ENCODE results near the gene NAPSA. TPM values are rescaled to one million over a fixed set of nuclear protein-coding genes. Genes with fewer than 3 reads are reported as not detected.
"Not testable (repeated sequence)": the region's sequence is repeated elsewhere in the genome, so short reads cannot be mapped to it uniquely, and the experiment has no call there.

Gene NAPSA
- total RNA-seq, 1 experiment from 2014 or later, result not detected

GRCh38 chr19:50393589-50393988, 28.1 kb upstream of the NAPSA start:
- no peak for DNase-seq (ENCODE audit: low read depth in 1 of 2, low spot score in 2 of 2)
- Histone ChIP-seq H3K27me3 (replicated peaks) (no peaks in the 10 kb centered on the region), H3K4me3 (no peak overlapping the region), H3K9me3 (replicated peaks) (no peaks in the 10 kb centered on the region), H3K27ac (no peak overlapping the region), H3K36me3 (peaks cover 7% of the 10 kb centered on the region), H3K4me1 (replicated peaks) (no peaks in the 10 kb centered on the region)

- DNase-seq (ENCODE audit: low read depth in 1 of 2, low spot score in 2 of 2), result no peak
- Histone ChIP-seq H3K36me3 (peaks cover 15% of the 10 kb centered on the region), H3K27ac (no peak overlapping the region), H3K9me3 (replicated peaks) (no peaks in the 10 kb centered on the region), H3K27me3 (replicated peaks) (no peaks in the 10 kb centered on the region), H3K4me3 (no peak overlapping the region), H3K4me1 (replicated peaks) (no peaks in the 10 kb centered on the region)
Measured at GRCh38 chr19:50392759-50393158, 27.3 kb upstream of the NAPSA start.

GRCh38 chr19:50390952-50391351, 25.5 kb upstream of the NAPSA start:
- H3K4me3 ChIP-seq; H3K27me3 ChIP-seq (replicated peaks); H3K9me3 ChIP-seq (replicated peaks); DNase-seq (ENCODE audit: low read depth in 1 of 2, low spot score in 2 of 2); H3K27ac ChIP-seq; H3K4me1 ChIP-seq (replicated peaks): not testable (repeated sequence)
- H3K36me3 ChIP-seq, result peaks cover 32% of the 10 kb centered on the region

- H3K27ac ChIP-seq; H3K27me3 ChIP-seq (replicated peaks); H3K4me1 ChIP-seq (replicated peaks); DNase-seq (ENCODE audit: low read depth in 1 of 2, low spot score in 2 of 2); H3K4me3 ChIP-seq; H3K9me3 ChIP-seq (replicated peaks): not testable (repeated sequence)
- H3K36me3 ChIP-seq, result peaks cover 32% of the 10 kb centered on the region
Measured at GRCh38 chr19:50390295-50390694, 24.9 kb upstream of the NAPSA start.

- H3K4me1 ChIP-seq (replicated peaks), result peaks cover 6% of the 10 kb centered on the region; the same call in 1 of the 2 replicates
- H3K4me3 ChIP-seq, result no peak overlapping the region
- no peak overlapping the region for H3K27ac ChIP-seq
- no peak for DNase-seq (ENCODE audit: low read depth in 1 of 2, low spot score in 2 of 2)
- H3K36me3 ChIP-seq, result peaks cover 30% of the 10 kb centered on the region
- H3K9me3 ChIP-seq (replicated peaks), result no peaks in the 10 kb centered on the region
- no peaks in the 10 kb centered on the region for H3K27me3 ChIP-seq (replicated peaks)
Measured at GRCh38 chr19:50387868-50388245, 22.4 kb upstream of the NAPSA start.

- peaks cover 31% of the 10 kb centered on the region for H3K36me3 ChIP-seq
- H3K4me3 ChIP-seq, result no peak overlapping the region
- H3K4me1 ChIP-seq (replicated peaks), result peaks cover 6% of the 10 kb centered on the region; the same call in 1 of the 2 replicates
- H3K27ac ChIP-seq, result no peak overlapping the region
- no peaks in the 10 kb centered on the region for H3K9me3 ChIP-seq (replicated peaks)
- H3K27me3 ChIP-seq (replicated peaks), result no peaks in the 10 kb centered on the region
- DNase-seq (ENCODE audit: low read depth in 1 of 2, low spot score in 2 of 2), result no peak
Measured at GRCh38 chr19:50387176-50387867, 21.9 kb upstream of the NAPSA start.

GRCh38 chr19:50384685-50385535, 19.5 kb upstream of the NAPSA start:
- peaks cover 50% of the 10 kb centered on the region for H3K36me3 ChIP-seq
- no peaks in the 10 kb centered on the region for H3K9me3 ChIP-seq (replicated peaks)
- peak overlapping the region; percentile 55 for H3K4me3 ChIP-seq
- H3K27ac ChIP-seq, result peak overlapping the region; percentile 65
- peak in 1 of 2 experiments; percentile 35 for DNase-seq (ENCODE audit: low read depth in 1 of 2, low spot score in 2 of 2)
- H3K4me1 ChIP-seq (replicated peaks), result peaks cover 6% of the 10 kb centered on the region; the same call in 1 of the 2 replicates
- no peaks in the 10 kb centered on the region for H3K27me3 ChIP-seq (replicated peaks)

- peaks cover 57% of the 10 kb centered on the region for H3K36me3 ChIP-seq
- H3K9me3 ChIP-seq (replicated peaks), result no peaks in the 10 kb centered on the region
- no peaks in the 10 kb centered on the region for H3K27me3 ChIP-seq (replicated peaks)
- H3K27ac ChIP-seq, result peak within 1 kb of the TSS; percentile 65
- peak within 1 kb of the TSS; percentile 55 for H3K4me3 ChIP-seq
- H3K4me1 ChIP-seq (replicated peaks), result peaks cover 6% of the 10 kb centered on the region; the same call in 1 of the 2 replicates
- peak; percentile 98 for DNase-seq (ENCODE audit: low read depth in 1 of 2, low spot score in 2 of 2)
Measured at GRCh38 chr19:50383852-50384684, 18.6 kb upstream of the NAPSA start, which contains the start of gene POLD1. Gene POLD1, plus strand, starts transcription at chr19:50384347. Its CDS starts 14,505 bp downstream, at chr19:50398852.

GRCh38 chr19:50383001-50383851, 17.8 kb upstream of the NAPSA start:
- DNase-seq (ENCODE audit: low read depth in 1 of 2, low spot score in 2 of 2), result no peak
- H3K36me3 ChIP-seq, result peaks cover 62% of the 10 kb centered on the region
- no peak overlapping the region for H3K27ac ChIP-seq
- no peaks in the 10 kb centered on the region for H3K27me3 ChIP-seq (replicated peaks)
- no peaks in the 10 kb centered on the region for H3K9me3 ChIP-seq (replicated peaks)
- peaks cover 6% of the 10 kb centered on the region; the same call in 1 of the 2 replicates for H3K4me1 ChIP-seq (replicated peaks)
- H3K4me3 ChIP-seq, result peak overlapping the region; percentile 55

GRCh38 chr19:50381881-50382729, 16.7 kb upstream of the NAPSA start:
- DNase-seq (ENCODE audit: low read depth in 1 of 2, low spot score in 2 of 2), result no peak
- peaks cover 6% of the 10 kb centered on the region; the same call in 1 of the 2 replicates for H3K4me1 ChIP-seq (replicated peaks)
- no peaks in the 10 kb centered on the region for H3K9me3 ChIP-seq (replicated peaks)
- no peak overlapping the region for H3K27ac ChIP-seq
- no peaks in the 10 kb centered on the region for H3K27me3 ChIP-seq (replicated peaks)
- peaks cover 61% of the 10 kb centered on the region for H3K36me3 ChIP-seq
- no peak overlapping the region for H3K4me3 ChIP-seq

- Histone ChIP-seq H3K9me3 (replicated peaks) (no peaks in the 10 kb centered on the region), H3K27ac (no peak overlapping the region), H3K4me3 (no peak overlapping the region), H3K4me1 (replicated peaks) (peaks cover 10% of the 10 kb centered on the region; the same call in 1 of the 2 replicates), H3K36me3 (peaks cover 53% of the 10 kb centered on the region), H3K27me3 (replicated peaks) (no peaks in the 10 kb centered on the region)
- no peak for DNase-seq (ENCODE audit: low read depth in 1 of 2, low spot score in 2 of 2)
Measured at GRCh38 chr19:50380751-50381151, 15.3 kb upstream of the NAPSA start.

GRCh38 chr19:50380137-50380536, 14.7 kb upstream of the NAPSA start:
- no peaks in the 10 kb centered on the region for H3K9me3 ChIP-seq (replicated peaks)
- H3K27ac ChIP-seq, result no peak overlapping the region
- H3K4me3 ChIP-seq, result no peak overlapping the region
- no peak for DNase-seq (ENCODE audit: low read depth in 1 of 2, low spot score in 2 of 2)
- H3K4me1 ChIP-seq (replicated peaks), result peaks cover 9% of the 10 kb centered on the region; the same call in 1 of the 2 replicates
- H3K36me3 ChIP-seq, result peaks cover 53% of the 10 kb centered on the region
- H3K27me3 ChIP-seq (replicated peaks), result no peaks in the 10 kb centered on the region

Data from SJSA1 (cell line).